Ureter (tissue), 1 donor: Measurements from ENCODE around the gene LGMN. TPM values are rescaled to one million over a fixed set of nuclear protein-coding genes. Genes with fewer than 3 reads are reported as not detected.
"Not testable (repeated sequence)": the region's sequence is repeated elsewhere in the genome, so short reads cannot be mapped to it uniquely, and the experiment has no call there.

Experiments used
- DNase-seq: peaks from one replicate; pipeline ENCODE4 v3.0.0-alpha.2; 2020; ENCODE audit warnings: low spot score
- total RNA-seq: library from RNA; stranded (reverse); gene quantifications from one replicate; pipeline ENCODE4 v1.2.4, GENCODE V29; 2023
- donor health status: DM: yes; HTN: yes; CAD: no.

Gene LGMN
- 100 TPM for total RNA-seq

DNA sequence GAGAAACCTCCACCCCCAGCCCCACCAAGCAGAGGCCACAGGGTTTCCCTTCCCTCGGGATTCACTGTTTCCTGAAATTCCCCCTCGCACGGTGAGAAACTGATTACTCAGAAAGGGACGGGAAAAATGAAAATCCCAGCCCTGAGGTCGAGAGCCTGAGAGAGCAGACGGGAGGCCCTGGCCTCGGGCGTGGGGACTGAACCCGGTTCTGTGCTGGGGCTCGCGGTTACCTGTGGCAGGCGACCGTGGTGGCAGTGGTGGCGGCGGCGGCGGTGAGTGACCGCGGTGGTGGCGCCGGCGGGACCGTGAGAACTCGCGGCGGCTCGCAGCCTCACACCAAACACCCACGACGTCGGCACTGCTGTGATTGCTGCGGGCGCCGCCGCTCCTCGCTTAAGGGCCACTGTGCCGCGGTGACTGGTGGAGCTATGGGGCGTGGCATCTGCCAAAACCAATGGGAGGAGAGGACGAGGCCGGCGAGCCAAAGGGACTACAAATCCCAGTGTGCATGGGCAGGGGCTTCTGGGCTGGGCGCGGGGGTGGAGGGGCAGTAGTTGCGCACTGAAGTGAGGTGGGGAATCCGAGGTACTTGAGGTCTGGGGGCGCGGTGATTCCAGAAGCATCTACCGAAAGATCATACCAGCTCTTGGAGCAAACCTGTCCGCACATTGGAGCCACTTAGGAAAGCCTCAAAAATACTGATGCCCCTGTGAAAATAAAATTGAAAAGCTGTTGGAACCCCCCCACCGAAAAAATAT is at the start of gene LGMN:
Gene LGMN (minus strand): TSS at position 369 of the 758 bp plus-strand sequence. CDS start 15,841 bp downstream, outside the sequence.
- DNase-seq = peak; percentile 96

DNA sequence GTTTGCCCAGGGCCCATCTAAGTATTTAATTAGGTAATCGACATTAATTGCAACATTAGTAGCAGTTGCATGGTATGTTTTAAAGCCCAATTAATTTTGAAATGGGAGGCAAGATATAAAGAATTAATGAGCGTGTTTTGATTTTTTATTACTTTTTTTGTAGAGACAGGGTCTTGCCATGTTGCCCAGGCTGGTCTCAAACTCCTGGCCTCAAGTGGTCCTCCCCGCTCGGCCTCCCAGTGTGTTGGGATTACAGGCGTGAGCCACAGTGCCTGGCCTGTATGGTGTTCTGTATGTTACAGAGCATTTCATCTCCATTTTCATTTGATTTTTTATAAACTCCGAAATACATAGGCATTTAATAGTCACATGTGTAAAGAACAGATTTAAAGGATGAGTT is 46.5 kb upstream of the LGMN start:
- no peak for DNase-seq

DNA sequence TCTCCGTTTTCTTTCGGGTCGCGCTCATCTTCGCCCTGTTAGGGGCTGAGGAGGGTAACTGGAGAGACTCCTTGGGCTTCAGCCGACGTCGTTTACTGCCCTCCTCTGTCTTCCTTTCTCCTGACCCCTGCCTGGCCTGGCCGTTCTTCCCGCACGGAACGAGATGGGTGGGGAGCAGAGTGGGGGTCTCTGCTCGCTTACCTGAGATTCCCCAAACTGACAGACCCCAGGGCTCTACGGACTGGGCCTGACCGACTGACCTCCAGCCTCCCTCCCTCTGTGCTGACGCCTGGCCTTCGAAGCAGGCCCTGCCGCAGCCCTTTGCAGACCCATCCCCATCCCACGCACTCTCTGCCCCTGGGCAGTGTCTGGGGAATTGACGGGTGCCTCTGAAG is 46.1 kb upstream of the LGMN start:
- no peak for DNase-seq

DNA sequence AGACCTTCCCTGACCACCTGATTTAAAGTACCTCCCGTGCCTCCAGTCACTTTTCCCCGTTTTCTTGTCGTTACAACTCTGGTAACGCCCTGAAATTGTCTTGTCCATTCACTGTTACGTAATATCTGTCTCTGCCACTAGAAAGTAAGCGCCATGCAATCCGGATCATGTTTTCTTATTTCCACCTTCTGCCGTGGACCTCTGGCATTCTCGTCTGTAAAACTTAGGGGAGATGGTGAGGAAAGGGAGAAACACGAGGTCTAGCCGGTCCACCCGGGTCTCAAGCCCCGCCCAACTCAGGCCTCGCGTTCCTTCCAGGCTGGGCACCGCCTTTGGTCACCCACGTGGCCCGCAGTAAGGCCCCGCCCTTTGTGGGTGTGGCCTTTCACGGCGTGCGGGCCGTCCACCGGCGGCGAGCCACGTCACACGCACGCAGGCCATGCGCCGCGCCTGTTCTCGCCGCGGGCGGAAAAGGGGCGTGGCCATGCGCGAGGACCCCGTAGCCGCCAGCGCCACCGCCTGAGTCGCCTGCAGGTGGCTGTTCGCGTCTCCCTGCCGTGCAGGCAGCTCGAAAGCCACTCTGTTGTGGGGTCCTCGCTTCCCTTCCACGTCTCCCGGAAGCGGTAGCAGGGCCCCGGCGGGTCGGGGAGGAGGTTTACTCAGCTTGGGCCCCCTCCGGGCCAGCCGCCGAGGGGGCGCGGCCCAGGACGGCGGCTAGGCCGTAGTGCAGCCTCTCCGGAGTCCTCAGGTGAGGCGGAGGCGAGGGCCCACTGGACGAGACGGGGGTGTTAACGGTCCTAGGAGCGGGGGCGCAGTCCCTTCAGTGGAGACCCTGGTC is 45.5 kb upstream of the LGMN start, which contains the start of gene GOLGA5:
Gene GOLGA5 (plus strand): TSS at position 597 of the 838 bp plus-strand sequence. CDS start 3,133 bp downstream, outside the sequence.
- peak; percentile 98 for DNase-seq

DNA sequence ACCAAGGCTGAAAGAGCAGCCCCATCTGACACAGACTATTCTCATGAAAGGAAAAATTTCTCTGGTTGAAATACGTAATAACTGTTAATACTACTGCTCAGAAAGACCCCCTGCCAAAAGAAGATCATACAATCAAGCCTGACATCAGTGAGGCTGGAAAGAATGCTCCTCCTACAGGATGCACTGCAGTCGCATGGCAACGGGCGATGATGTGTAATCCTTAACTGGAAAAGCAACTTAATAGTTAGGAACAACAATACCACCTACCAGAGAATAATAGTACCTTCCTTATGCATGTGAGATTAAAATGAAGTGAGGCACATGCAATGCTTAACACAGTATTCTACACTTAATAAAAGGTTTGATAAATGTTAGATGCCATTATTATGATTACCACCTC is 44.5 kb upstream of the LGMN start:
- no peak for DNase-seq

DNA sequence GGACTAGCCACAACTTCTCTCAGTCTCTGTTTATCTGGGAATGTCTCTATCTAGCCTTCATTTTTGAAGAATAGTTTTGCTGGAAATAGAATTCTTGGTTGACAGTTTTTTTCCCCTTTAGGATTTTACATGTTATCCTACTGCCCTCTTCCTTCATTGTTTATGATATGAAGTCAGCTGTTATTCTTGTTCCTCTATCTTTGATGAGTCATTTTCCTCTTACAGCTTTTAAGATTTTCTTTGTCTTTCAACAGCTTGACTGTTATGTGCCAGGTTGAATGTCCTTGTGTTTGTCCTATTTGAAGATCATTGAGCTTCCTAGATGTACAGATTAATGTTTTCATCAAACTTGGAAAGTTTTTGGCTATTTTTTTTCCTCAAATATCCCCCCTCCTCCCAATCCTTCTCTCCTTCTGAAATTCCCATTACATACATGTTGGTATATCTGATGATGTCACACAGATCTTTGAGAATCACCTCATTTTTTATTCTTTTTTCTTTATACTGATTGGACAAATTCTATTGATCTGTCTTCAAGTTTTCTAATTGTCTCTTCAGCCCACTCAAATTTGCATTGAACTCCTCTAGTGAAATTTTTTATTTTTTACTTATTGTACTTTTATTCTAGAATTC is 41.1 kb upstream of the LGMN start:
- DNase-seq = no peak

DNA sequence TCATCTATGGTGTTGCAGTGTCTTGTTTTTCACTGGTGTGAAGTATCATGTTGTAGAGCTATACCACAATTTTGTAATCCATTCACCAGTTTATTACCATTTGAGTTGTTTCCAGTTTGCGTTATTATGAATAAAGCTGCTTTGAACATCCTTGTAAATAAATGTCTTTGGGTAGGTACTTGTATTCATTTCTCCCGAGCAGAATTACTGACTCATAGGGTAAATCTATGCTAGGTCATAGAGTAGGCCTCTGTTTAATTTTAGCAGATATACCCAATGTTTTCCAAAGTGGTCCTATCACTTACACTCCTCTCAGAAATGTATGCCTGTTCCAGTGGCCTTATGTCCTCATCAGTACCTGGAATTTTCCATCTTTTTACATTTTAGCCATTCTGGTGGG is 39.1 kb upstream of the LGMN start:
- no peak for DNase-seq

DNA sequence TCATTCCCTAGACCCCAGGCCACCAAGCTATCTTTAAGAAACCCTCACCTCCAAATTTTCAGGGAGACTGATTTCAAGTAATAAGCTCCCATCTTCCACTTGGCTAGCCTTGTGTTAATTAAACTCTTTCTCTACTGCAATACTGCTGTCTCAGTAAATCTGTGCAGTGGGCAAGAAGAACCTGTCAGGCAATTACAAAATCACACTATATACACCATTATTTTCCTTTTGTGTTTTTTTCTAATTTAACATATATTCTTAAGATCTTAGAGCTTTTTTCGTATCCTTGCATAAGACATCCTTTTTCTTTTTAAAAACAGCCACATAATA is 38.0 kb upstream of the LGMN start:
- no peak for DNase-seq

DNA sequence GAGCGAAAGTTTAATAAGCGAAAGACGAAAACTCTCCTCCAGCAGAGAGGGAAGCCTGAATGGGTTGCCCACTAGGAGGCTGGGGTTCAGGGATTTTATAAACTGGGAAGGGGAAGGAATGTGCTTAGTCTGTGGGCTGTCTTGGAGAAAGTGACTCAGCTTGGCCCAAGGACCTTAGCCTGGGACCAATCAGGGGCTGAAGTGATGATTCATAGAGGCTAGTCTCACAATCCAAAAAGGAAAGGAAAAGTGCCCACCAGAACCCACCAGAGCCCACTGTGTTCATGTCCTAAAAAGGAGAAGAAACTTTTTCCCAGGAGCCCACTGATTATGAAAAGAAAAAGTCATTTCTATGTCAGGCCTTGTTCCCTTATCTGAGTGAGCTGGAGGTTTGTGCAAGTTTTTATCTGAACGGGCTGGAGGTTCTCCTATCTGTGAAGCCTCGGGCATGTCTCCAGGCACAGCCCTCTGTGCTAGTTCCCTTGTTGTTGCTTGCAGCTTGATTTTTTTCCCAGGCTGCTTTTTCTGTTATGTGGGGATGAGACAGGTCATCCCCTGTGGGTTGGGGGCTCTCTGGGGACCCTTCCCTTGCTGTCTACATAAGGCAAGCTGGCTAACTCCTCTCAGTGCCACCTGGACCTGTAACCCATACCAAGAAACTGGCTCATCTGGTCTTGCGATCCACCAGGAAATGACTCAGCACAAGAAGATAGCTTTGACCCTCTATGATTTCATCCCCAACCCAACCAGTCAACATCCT is 37.4 kb upstream of the LGMN start:
- no peak for DNase-seq

DNA sequence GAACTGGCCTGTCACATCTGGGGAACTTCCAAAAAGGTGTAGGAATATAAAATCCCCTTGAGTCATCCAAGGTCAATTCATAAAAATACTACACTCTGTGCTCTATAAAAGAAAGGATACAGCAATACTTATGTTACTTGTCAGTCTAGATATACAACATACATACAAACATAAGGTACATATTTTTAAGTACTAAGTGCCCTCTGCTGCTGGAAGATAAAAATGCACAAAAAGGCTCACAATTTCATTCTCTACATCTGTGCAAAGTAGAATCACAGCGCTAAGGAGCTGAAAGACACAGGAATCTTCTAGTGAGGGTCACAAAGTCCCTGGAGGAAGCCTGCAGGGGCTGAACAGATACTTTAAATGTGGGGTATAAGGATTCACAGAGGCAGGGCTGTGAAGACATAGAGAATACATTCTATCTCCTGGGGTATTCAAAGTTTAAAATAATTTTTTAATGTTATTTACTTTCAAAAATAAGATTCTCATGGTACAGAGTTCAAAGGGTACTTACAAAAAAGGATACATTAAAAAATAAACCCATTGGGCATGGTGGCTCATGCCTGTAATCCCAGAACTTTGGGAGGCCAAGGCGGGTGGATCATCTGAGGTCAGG is 35.5 kb upstream of the LGMN start:
- no peak for DNase-seq

DNA sequence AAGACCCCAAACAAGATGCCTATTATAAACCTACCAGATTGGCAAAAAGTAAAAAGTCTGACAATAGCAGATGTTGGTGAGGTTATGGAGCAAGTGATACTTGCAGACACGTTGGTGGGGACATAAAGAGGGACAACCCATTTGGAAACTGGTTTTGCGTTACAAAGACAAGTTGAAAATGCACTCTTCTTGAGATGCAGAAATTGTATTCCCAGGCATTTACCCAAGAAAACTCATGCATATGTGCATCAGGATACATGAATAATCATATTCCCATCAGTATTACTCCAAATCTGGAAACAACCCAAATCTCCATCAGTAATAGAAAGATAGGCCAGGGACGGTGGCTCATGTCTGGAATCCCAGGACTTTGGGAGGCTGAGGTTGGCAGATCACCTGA is 32.9 kb upstream of the LGMN start:
- no peak for DNase-seq

DNA sequence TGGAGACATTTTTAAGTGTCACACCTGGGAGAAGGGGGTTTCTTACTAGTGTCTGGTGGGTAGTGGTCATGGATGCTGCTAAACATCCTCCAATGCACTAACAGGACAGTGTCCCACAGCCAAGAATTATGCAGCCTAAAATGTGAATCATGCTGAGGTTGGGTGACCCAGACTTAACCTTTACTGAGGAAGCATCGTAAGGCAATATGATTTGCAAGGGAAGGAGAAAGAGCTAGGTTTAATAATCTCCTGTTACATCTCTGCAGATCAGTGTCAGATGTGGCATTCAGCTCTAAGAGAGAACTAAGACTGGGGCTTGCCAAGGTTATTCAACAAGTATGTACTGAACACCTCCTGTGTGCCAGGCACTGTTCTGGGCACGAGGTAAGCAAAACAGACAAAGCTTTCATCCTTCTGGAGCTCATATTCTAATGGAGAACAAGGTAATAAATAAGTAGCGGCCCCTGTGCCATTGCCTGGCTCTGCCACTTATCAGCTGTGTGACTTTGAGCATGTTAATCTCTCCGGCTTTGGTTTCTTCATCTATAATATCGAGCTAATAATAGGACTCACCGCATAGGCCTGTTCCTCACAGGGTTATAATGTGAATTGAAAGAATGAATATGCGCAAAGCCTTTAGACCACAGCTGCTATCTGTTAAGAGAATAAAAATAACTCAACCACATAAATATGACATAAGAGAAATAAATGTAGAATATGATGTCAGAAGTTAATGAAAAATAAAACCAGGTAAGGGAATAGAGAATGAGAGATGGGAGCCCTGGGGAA is 32.2 kb upstream of the LGMN start:
- no peak for DNase-seq

DNA sequence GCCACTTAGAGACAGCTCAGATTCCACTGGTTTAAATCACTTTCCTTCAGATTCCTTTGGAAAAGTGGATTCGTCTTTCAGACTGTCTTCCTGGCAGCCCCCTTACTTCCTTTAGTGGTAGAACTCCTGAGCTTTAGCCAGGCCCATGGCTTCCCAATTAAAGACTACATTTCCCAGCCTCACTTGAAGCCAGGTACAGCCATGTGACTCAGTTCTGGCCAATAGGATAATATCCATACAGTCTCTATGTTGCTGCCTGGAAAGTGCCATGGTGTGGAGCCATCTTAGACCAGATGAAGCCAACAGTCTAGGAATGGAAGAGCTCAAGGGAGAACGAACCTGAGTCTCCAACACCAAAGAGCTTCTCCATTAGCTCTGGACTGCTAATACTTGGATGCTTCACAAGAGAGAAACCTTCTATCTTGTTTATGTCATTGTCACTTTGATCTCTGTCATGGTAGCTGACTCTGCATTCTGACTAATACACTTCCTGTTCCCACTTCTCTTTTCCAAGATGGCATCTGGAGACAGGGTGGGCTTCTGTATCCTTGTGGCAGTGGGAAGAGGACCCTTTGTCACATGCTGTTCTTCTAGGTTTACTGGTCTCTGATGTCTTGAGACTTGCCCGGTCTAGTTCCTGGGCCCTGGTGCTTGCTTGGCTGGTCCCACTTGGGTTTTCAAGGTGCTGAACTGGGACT is 30.6 kb upstream of the LGMN start:
- not testable (repeated sequence) for DNase-seq

DNA sequence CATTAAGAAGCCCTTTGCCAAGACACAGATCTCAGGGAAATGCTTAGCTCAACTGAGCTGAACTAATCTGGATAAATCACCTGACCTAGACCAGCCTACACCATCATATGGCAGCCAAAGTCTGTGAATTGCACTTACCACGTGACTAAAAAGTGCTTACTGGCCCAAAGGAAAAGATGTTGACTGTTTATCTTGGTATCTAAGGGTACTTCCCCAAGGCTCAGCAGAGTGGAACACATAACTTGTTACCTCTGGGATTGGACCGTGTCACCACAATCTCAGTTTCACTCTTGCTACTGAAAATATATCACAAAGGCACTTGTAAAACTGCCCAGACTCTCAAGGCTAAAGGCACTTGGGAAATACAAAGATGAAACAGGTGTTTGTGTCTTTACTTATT is 26.9 kb upstream of the LGMN start:
- DNase-seq = not testable (repeated sequence)

DNA sequence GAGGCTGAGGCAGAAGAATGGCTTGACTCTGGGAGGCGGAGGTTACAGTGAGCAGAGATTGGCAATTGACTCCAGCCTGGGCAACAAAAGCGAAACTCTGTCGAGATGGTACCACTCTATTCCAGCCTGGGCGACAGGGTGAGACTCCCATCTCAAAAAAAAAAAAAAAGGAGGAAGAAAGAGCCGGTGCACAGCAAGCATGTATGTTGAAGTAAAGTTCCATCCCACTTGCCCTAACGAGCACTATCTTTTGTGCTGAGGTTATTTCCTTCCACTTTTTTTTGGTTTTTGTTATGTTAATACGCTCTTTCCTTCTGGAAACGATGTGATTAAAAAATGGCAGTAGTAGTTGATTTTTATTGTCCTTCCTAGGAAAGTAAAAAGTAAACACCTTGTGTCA is 26.1 kb upstream of the LGMN start:
- DNase-seq = no peak

DNA sequence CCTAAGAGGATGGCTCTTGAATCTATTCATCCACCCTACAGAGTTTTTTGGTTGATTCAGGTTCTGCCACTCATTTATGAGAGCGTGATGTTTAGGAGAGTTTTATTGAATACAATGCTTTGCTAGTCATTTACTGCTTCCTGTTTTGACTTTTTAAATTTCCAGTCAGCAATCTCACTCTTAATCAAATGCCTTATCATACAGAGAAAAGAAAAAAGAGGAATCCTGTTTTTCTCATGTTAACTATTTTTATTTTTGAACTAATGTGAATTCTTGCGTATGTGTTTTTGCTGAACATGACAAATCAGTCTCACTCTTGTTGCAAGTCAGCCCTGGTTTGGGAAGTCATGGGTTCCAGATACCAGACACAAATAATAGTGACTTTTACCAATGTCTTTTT is 22.1 kb upstream of the LGMN start:
- no peak for DNase-seq

DNA sequence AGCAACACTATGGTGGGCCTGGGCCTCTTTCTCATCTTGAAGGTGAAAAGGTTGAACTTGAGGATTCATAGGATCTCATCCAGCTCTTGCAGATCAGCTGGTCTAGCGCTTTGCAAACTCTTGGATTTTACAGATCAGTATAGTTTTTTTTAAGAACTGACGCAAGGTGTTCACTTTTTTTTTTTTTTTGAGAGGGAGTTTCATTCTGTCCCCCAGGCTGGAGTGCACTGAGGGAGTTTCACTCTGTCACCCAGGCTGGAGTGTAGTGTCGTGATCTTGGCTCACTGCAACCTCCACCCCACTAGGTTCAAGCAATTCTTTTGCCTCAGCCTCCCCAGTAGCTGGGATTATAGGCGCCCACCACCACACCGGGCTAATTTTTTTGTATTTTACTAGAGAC is 20.4 kb upstream of the LGMN start:
- no peak for DNase-seq

DNA sequence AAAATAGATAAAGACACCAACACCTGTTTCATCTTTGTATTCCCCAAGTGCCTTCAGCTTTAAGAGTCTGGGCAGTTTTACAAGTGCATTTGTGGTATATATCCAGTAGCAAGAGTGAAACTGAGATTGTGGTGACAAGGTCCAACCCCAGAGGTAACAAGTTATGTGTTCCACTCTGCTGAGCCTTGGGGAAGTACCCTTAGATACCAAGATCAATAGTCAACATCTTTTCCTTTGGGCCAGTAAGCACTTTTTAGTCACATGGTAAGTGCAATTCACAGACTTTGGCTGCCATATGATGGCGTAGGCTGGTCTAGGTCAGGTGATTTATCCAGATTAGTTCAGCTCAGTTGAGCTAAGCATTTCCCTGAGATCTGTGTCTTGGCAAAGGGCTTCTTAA is 19.8 kb upstream of the LGMN start:
- DNase-seq = not testable (repeated sequence)

DNA sequence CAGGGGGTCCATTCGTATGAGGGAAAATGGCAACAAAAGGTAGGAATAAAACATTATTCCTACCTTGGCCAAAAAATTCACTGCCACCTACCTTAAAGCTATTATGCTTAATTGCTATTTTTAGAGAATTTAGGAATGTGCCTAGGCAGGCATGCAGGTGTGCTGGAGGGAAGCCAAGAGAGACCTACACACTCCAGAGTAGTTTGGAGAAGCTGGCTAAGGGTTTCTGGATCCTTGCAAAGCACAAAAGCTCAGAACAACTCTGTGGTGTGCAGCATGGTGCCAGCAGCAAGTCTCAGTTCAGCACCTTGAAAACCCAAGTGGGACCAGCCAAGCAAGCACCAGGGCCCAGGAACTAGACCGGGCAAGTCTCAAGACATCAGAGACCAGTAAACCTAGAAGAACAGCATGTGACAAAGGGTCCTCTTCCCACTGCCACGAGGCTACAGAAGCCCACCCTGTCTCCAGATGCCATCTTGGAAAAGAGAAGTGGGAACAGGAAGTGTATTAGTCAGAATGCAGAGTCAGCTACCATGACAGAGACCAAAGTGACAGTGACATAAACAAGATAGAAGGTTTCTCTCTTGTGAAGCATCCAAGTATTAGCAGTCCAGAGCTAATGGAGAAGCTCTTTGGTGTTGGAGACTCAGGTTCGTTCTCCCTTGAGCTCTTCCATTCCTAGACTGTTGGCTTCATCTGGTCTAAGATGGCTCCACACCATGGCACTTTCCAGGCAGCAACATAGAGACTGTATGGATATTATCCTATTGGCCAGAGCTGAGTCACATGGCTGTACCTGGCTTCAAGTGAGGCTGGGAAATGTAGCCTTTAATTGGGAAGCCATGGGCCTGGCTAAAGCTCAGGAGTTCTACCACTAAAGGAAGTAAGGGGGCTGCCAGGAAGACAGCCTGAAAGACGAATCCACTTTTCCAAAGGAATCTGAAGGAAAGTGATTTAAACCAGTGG is 15.5 kb upstream of the LGMN start:
- DNase-seq = not testable (repeated sequence)
